ENCODE measurements around the gene CTSF.
"Not testable (repeated sequence)": the region's sequence is repeated elsewhere in the genome, so short reads cannot be mapped to it uniquely, and the experiment has no call there.

- not testable (repeated sequence) for TF ChIP-seq CTCF, POLR2A (IDR thresholded peaks at IDR 0.05)
Observed at GRCh38 chr11:66582565-66583147, 14.2 kb upstream of the CTSF start.
